ENCODE data around the gene CPZ.
"Not testable (repeated sequence)": the region's sequence is repeated elsewhere in the genome, so short reads cannot be mapped to it uniquely, and the experiment has no call there.

GRCh38 chr4:8634773-8635172 lies 42.2 kb downstream of the CPZ start:
- not testable (repeated sequence) for TF ChIP-seq POLR2AphosphoS5, POLR2A, SPI1, TAF1 (IDR thresholded peaks at IDR 0.05; ENCODE audit: low read depth, low read length)
